ENCODE measurements around the gene TMEM200A. TPM values are rescaled to one million over a fixed set of nuclear protein-coding genes. Genes with fewer than 3 reads are reported as not detected.

The TMEM200A gene
- total and polyA plus RNA-seq, 2 donors (not counting 3 experiments of a cell fraction or from before 2014, with no cell fraction given), result 0.58 to 0.75 TPM

GRCh38 chr6:130435181-130435580 lies 69.4 kb downstream of the TMEM200A start:
- no peak for DNase-seq (ENCODE audit: low read depth, low spot score)
- H3K27me3 ChIP-seq (ENCODE audit: control insufficient read depth in 2 of 2, insufficient read depth in 2 of 2, low read length in 2 of 2), result no peaks in the 10 kb centered on the region
- no peaks in the 10 kb centered on the region for H3K4me1 ChIP-seq (ENCODE audit: control insufficient read depth, extremely low read depth, insufficient read depth, low read length)
- dilution Hi-C loops (cut with MboI; ENCODE audit: extremely low pct_ligation_motif_present, low sequenced_read_pairs), result no loop called here
- no peaks in the 10 kb centered on the region for H3K9me3 ChIP-seq (replicated peaks; ENCODE audit: control insufficient read depth, insufficient read depth, low read length)
- no peaks in the 10 kb centered on the region for H3K9me1 ChIP-seq (replicated peaks; ENCODE audit: control insufficient read depth, extremely low read depth, insufficient read depth, low read length)
- H3K9ac ChIP-seq (replicated peaks; ENCODE audit: extremely low read depth, insufficient read depth, low read length), result no peak overlapping the region
- TF ChIP-seq MYC (IDR thresholded peaks at IDR 0.05; ENCODE audit: low read depth, low read length) (no peak), JUN (IDR thresholded peaks at IDR 0.05; ENCODE audit: borderline replicate concordance, insufficient read depth, insufficient read length, low read depth) (no peak), POLR2AphosphoS5 (IDR thresholded peaks at IDR 0.05; ENCODE audit: insufficient read depth, low read depth, low read length) (no peak), MAX (IDR thresholded peaks at IDR 0.05; ENCODE audit: insufficient read depth, insufficient read length) (no peak), FOS (IDR thresholded peaks at IDR 0.05; ENCODE audit: borderline replicate concordance, insufficient read depth, low read length) (no peak), POLR2A (IDR thresholded peaks at IDR 0.05; ENCODE audit: low read depth, low read length) (no peak), GATA2 (IDR thresholded peaks at IDR 0.05; ENCODE audit: insufficient read depth, insufficient read length, low read depth, low read length) (no peak), EZH2 (IDR thresholded peaks at IDR 0.05; ENCODE audit: borderline replicate concordance, low read depth, low read length, severe bottlenecking) (no peak), CTCF (IDR thresholded peaks at IDR 0.05; ENCODE audit: extremely low read depth in 1 of 2, insufficient read depth in 1 of 2, low read depth in 1 of 2, low read length in 2 of 2) (no peak)
- H2AFZ ChIP-seq (ENCODE audit: low read depth, low read length), result no peak overlapping the region
- no peaks in the 10 kb centered on the region for H3K79me2 ChIP-seq (ENCODE audit: control insufficient read depth, insufficient read depth, low read length)
- no peak overlapping the region for H3K4me3 ChIP-seq (replicated peaks in 1 of 3; ENCODE audit: insufficient read depth in 1 of 3, low read depth in 1 of 3, low read length in 3 of 3)
- no TSS peak for BruUV-seq (replicated peaks)
- intact Hi-C loops (cut with micrococcal nuclease), result no loop called here
- no peaks in the 10 kb centered on the region for H3K36me3 ChIP-seq (ENCODE audit: control insufficient read depth in 2 of 2, extremely low read depth in 1 of 2, insufficient read depth in 2 of 2, low read length in 2 of 2)
- ChIA-PET POLR2A (no interaction called here), CTCF (no interaction called here)
- no peaks in the 10 kb centered on the region for H4K20me1 ChIP-seq (replicated peaks; ENCODE audit: control insufficient read depth, extremely low read depth, insufficient read depth, low read length)
- H3K27ac ChIP-seq (ENCODE audit: insufficient read depth, low read depth, low read length), result no peak overlapping the region
- H3K4me2 ChIP-seq (ENCODE audit: insufficient read depth, low read length), result no peak overlapping the region
- FAIRE-seq, result no peak

Data from endothelial cell of umbilical vein (primary cell).